Immature natural killer cell (primary cell): ENCODE results near the gene DSE. TPM values are rescaled to one million over a fixed set of nuclear protein-coding genes. Genes with fewer than 3 reads are reported as not detected.
A peak's percentile ranks its signal among the peaks of the same experiment; 100 is the strongest.
"Not testable (repeated sequence)": the region's sequence is repeated elsewhere in the genome, so short reads cannot be mapped to it uniquely, and the experiment has no call there.

Experiments
- DNase-seq, 3 donors: peaks; one replicate each; pipeline ENCODE4 v3.0.0; 2022; ENCODE audit warnings: mixed read lengths in 1 of 3
- H3K27ac Mint-ChIP-seq, 6 donors: one replicate each; pipeline ENCODE4 v1.8.0; 2020; ENCODE audit warnings: mixed read lengths in 6 of 6, mild to moderate bottlenecking in 5 of 6, inconsistent platforms in 4 of 6, moderate library complexity in 3 of 6
- H3K27me3 Mint-ChIP-seq, 3 donors: one replicate each; pipeline ENCODE4 v1.8.0; 2020 to 2021; ENCODE audit warnings: low read depth in 3 of 3, mild to moderate bottlenecking in 3 of 3, mixed read lengths in 3 of 3, moderate library complexity in 3 of 3, inconsistent platforms in 1 of 3
- H3K36me3 Mint-ChIP-seq, 3 donors: one replicate each; pipeline ENCODE4 v1.8.0; 2020; ENCODE audit warnings: mixed read lengths in 3 of 3, inconsistent platforms in 2 of 3, mild to moderate bottlenecking in 2 of 3
- H3K4me1 Mint-ChIP-seq, 2 donors: one replicate each; pipeline ENCODE4 v1.8.0; 2020; ENCODE audit warnings: inconsistent platforms in 2 of 2, mild to moderate bottlenecking in 2 of 2, mixed read lengths in 2 of 2, moderate library complexity in 1 of 2
- H3K4me3 Mint-ChIP-seq, 5 donors: one replicate each; pipeline ENCODE4 v1.8.0; 2020; ENCODE audit warnings: mild to moderate bottlenecking in 5 of 5, mixed read lengths in 5 of 5, inconsistent platforms in 3 of 5, moderate library complexity in 3 of 5
- H3K9me3 Mint-ChIP-seq, 6 donors: one replicate each; pipeline ENCODE4 v1.8.0; 2020; ENCODE audit warnings: mild to moderate bottlenecking in 6 of 6, mixed read lengths in 6 of 6, inconsistent platforms in 4 of 6, moderate library complexity in 3 of 6
- polyA plus RNA-seq, 3 donors: library from polyadenylated mRNA; unstranded; fragments of 300-500 nt; fragmentation: Illumina TruSeq; gene quantifications; one replicate each; pipeline ENCODE4 v1.2.3, GENCODE V29; 2021

DSE gene
- 1 to 10 TPM; 2.6 to 3.9 (median 3.2) TPM for polyA plus RNA-seq

GRCh38 chr6:116370760-116371119 lies at the start of gene DSE:
DSE (plus strand) TSS chr6:116370947; CDS start chr6:116399251, 28,304 bp downstream.
- no peaks in the 10 kb centered on the region for H3K36me3 Mint-ChIP-seq
- H3K4me1 Mint-ChIP-seq = peaks cover 15 to 17% of the 10 kb centered on the region in 2 donors
- no peaks in the 10 kb centered on the region for H3K9me3 Mint-ChIP-seq
- DNase-seq = peak; percentile 44 to 56 (median 45)
- H3K4me3 Mint-ChIP-seq = peak within 1 kb of the TSS; percentile 85 to 92 (median 88)
- peak within 1 kb of the TSS in 3 of 6 donors; percentile 28 to 73 (median 37) for H3K27ac Mint-ChIP-seq
- H3K27me3 Mint-ChIP-seq = peaks cover 7 to 14% (median 10%) of the 10 kb centered on the region in 3 donors

- DNase-seq, H3K27ac Mint-ChIP-seq, H3K27me3 Mint-ChIP-seq, H3K36me3 Mint-ChIP-seq, H3K4me3 Mint-ChIP-seq, H3K4me1 Mint-ChIP-seq, H3K9me3 Mint-ChIP-seq: not testable (repeated sequence)
These were observed 48.8 kb upstream of the DSE start for GRCh38 chr6:116321933-116322332.

GRCh38 chr6:116323863-116324262 lies 46.9 kb upstream of the DSE start:
- H3K27ac Mint-ChIP-seq = no peak overlapping the region
- no peak for DNase-seq
- H3K36me3 Mint-ChIP-seq = no peaks in the 10 kb centered on the region
- no peaks in the 10 kb centered on the region for H3K9me3 Mint-ChIP-seq
- no peaks in the 10 kb centered on the region for H3K4me1 Mint-ChIP-seq
- no peak overlapping the region for H3K4me3 Mint-ChIP-seq
- H3K27me3 Mint-ChIP-seq = no peaks in the 10 kb centered on the region

- H3K4me3 Mint-ChIP-seq, H3K9me3 Mint-ChIP-seq, H3K4me1 Mint-ChIP-seq, H3K27me3 Mint-ChIP-seq, H3K36me3 Mint-ChIP-seq, DNase-seq, H3K27ac Mint-ChIP-seq: not testable (repeated sequence)
These were observed 45.1 kb upstream of the DSE start for GRCh38 chr6:116325634-116326132.

GRCh38 chr6:116326181-116326671 lies 44.5 kb upstream of the DSE start:
- no peak overlapping the region for H3K27ac Mint-ChIP-seq
- no peaks in the 10 kb centered on the region for H3K27me3 Mint-ChIP-seq
- no peaks in the 10 kb centered on the region for H3K4me1 Mint-ChIP-seq
- no peaks in the 10 kb centered on the region for H3K36me3 Mint-ChIP-seq
- no peaks in the 10 kb centered on the region for H3K9me3 Mint-ChIP-seq
- DNase-seq = no peak
- H3K4me3 Mint-ChIP-seq = no peak overlapping the region

GRCh38 chr6:116326996-116327395 lies 43.8 kb upstream of the DSE start:
- DNase-seq = no peak
- H3K4me3 Mint-ChIP-seq = no peak overlapping the region
- no peaks in the 10 kb centered on the region for H3K36me3 Mint-ChIP-seq
- H3K27me3 Mint-ChIP-seq = no peaks in the 10 kb centered on the region
- no peaks in the 10 kb centered on the region for H3K9me3 Mint-ChIP-seq
- no peak overlapping the region for H3K27ac Mint-ChIP-seq
- no peaks in the 10 kb centered on the region for H3K4me1 Mint-ChIP-seq

GRCh38 chr6:116327803-116328527 lies 42.8 kb upstream of the DSE start:
- Mint-ChIP-seq H3K36me3 (peaks cover 0 to under 1% (median 0%) of the 10 kb centered on the region in 3 donors), H3K4me3 (no peak overlapping the region), H3K9me3 (peaks cover 0 to 2% (median 0%) of the 10 kb centered on the region in 6 donors), H3K4me1 (no peaks in the 10 kb centered on the region), H3K27ac (no peak overlapping the region), H3K27me3 (no peaks in the 10 kb centered on the region)
- no peak for DNase-seq

GRCh38 chr6:116328528-116328903 lies 42.2 kb upstream of the DSE start:
- H3K4me3 Mint-ChIP-seq = no peak overlapping the region
- DNase-seq = no peak
- H3K27ac Mint-ChIP-seq = no peak overlapping the region
- peaks cover 0 to 4% (median 0%) of the 10 kb centered on the region in 3 donors for H3K36me3 Mint-ChIP-seq
- H3K4me1 Mint-ChIP-seq = no peaks in the 10 kb centered on the region
- H3K27me3 Mint-ChIP-seq = no peaks in the 10 kb centered on the region
- peaks cover 0 to 2% (median 0%) of the 10 kb centered on the region in 6 donors for H3K9me3 Mint-ChIP-seq

- H3K4me1 Mint-ChIP-seq = no peaks in the 10 kb centered on the region
- H3K36me3 Mint-ChIP-seq = peaks cover 0 to 4% (median 0%) of the 10 kb centered on the region in 3 donors
These were observed 41.6 kb upstream of the DSE start for GRCh38 chr6:116329156-116329555.

GRCh38 chr6:116330511-116330910 lies 40.2 kb upstream of the DSE start:
- Mint-ChIP-seq H3K27me3 (no peaks in the 10 kb centered on the region), H3K36me3 (peaks cover 0 to 4% (median 0%) of the 10 kb centered on the region in 3 donors), H3K27ac (no peak overlapping the region), H3K4me3 (no peak overlapping the region), H3K9me3 (peaks cover 0 to 5% (median 0%) of the 10 kb centered on the region in 6 donors), H3K4me1 (peaks cover 9% of the 10 kb centered on the region in 2 donors)
- no peak for DNase-seq

More at GRCh38 chr6:116329156-116329555, 41.6 kb upstream of the DSE start:
- H3K4me3 Mint-ChIP-seq = no peak overlapping the region
- no peaks in the 10 kb centered on the region for H3K27me3 Mint-ChIP-seq
- H3K9me3 Mint-ChIP-seq = peaks cover 0 to 2% (median 0%) of the 10 kb centered on the region in 6 donors
- H3K27ac Mint-ChIP-seq = no peak overlapping the region
- no peak for DNase-seq

- no peaks in the 10 kb centered on the region for H3K27me3 Mint-ChIP-seq
- no peak overlapping the region for H3K4me3 Mint-ChIP-seq
- DNase-seq = no peak
- peaks cover 9% of the 10 kb centered on the region in 2 donors for H3K4me1 Mint-ChIP-seq
- peaks cover 0 to 4% (median 0%) of the 10 kb centered on the region in 3 donors for H3K36me3 Mint-ChIP-seq
- H3K27ac Mint-ChIP-seq = no peak overlapping the region
- peaks cover 0 to 5% (median 0%) of the 10 kb centered on the region in 6 donors for H3K9me3 Mint-ChIP-seq
These were observed 38.7 kb upstream of the DSE start for GRCh38 chr6:116332096-116332495.

- not testable (repeated sequence) for H3K9me3 Mint-ChIP-seq, H3K27ac Mint-ChIP-seq, H3K36me3 Mint-ChIP-seq, H3K4me3 Mint-ChIP-seq, DNase-seq, H3K4me1 Mint-ChIP-seq, H3K27me3 Mint-ChIP-seq
These were observed 35.9 kb upstream of the DSE start for GRCh38 chr6:116334638-116335409.

- peaks cover 0 to 6% (median 4%) of the 10 kb centered on the region in 3 donors for H3K36me3 Mint-ChIP-seq
- no peaks in the 10 kb centered on the region for H3K27me3 Mint-ChIP-seq
- peaks cover 9% of the 10 kb centered on the region in 2 donors for H3K4me1 Mint-ChIP-seq
- H3K9me3 Mint-ChIP-seq = peaks cover 0 to 7% (median 0%) of the 10 kb centered on the region in 6 donors
- no peak for DNase-seq
- H3K4me3 Mint-ChIP-seq = no peak overlapping the region
- no peak overlapping the region for H3K27ac Mint-ChIP-seq
These were observed 35.0 kb upstream of the DSE start for GRCh38 chr6:116335612-116336215.

GRCh38 chr6:116338943-116339342 lies 31.8 kb upstream of the DSE start:
- no peak overlapping the region for H3K4me3 Mint-ChIP-seq
- no peak for DNase-seq
- H3K36me3 Mint-ChIP-seq = peaks cover 0 to 9% (median 0%) of the 10 kb centered on the region in 3 donors
- H3K9me3 Mint-ChIP-seq = peaks cover 0 to 5% (median 1%) of the 10 kb centered on the region in 6 donors
- no peak overlapping the region for H3K27ac Mint-ChIP-seq
- H3K27me3 Mint-ChIP-seq = peaks cover 0 to 2% (median 0%) of the 10 kb centered on the region in 3 donors
- H3K4me1 Mint-ChIP-seq = peaks cover 9% of the 10 kb centered on the region in 2 donors
